ENCODE results near the gene PASK. TPM values are rescaled to one million over a fixed set of nuclear protein-coding genes. Genes with fewer than 3 reads are reported as not detected.

Gene PASK
- polyA plus RNA-seq, 1 experiment, result 2.0 TPM

DNA sequence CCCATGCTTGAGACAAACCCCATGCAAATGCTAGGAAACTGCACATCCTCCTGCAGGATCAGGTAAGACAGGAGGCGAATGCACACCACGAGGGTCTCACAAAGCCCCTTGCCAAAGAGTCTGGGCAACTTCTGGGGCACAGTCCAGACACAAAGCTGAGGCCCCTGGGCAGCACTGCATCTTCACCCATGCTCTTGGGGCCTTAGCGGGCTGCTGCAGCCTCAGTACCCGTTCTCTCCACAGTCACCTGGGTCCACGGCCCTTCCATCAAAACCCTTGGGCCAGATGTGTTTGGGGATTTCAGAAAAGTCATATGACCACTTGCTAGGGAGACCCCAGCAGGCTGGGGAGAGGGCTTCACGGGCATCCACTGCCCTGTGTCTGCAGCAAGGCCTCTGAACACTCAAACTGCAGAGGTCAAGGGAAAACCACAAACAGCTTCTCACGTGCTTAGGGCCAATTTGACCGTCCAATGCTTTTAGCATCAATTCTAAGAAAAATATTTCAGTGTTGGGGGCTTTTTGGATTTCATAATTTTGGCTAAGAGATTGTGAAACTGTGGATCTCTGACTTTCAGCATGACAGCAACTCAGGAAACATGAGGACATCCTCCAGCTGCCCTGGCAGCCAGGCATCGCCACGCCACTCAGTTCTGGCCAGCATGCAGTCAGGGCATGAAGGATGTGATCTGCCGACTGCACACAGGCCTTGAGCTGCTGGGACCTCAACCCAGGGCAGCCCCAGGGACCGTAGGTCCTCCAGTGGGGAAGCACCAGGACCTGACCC, 20.0 kb downstream of the PASK start:
- H3K27ac ChIP-seq (ENCODE audit: low read depth, low read length), result no peak overlapping the region
- ChIA-PET CTCF (interaction anchor here (1.1 kb wide), 1 partner anchor 51 kb away, joined by 5 read pairs; no protein-coding TSS in a partner anchor), POLR2A (no interaction called here)
- DNase-seq (ENCODE audit: low read depth, low spot score), result no peak
- TF ChIP-seq, protein P1, sequence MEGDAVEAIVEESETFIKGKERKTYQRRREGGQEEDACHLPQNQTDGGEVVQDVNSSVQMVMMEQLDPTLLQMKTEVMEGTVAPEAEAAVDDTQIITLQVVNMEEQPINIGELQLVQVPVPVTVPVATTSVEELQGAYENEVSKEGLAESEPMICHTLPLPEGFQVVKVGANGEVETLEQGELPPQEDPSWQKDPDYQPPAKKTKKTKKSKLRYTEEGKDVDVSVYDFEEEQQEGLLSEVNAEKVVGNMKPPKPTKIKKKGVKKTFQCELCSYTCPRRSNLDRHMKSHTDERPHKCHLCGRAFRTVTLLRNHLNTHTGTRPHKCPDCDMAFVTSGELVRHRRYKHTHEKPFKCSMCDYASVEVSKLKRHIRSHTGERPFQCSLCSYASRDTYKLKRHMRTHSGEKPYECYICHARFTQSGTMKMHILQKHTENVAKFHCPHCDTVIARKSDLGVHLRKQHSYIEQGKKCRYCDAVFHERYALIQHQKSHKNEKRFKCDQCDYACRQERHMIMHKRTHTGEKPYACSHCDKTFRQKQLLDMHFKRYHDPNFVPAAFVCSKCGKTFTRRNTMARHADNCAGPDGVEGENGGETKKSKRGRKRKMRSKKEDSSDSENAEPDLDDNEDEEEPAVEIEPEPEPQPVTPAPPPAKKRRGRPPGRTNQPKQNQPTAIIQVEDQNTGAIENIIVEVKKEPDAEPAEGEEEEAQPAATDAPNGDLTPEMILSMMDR (IDR thresholded peaks at IDR 0.05; ENCODE audit: low read depth, low read length), result no peak
- no peaks in the 10 kb centered on the region; the same call in 1 of the 2 replicates for H3K9me3 ChIP-seq (ENCODE audit: control insufficient read depth, insufficient read depth, low read length)
- H3K4me3 ChIP-seq (ENCODE audit: low read depth, low read length), result no peak overlapping the region
- H3K27me3 ChIP-seq (ENCODE audit: control insufficient read depth, insufficient read depth, low read length), result no peaks in the 10 kb centered on the region

DNA sequence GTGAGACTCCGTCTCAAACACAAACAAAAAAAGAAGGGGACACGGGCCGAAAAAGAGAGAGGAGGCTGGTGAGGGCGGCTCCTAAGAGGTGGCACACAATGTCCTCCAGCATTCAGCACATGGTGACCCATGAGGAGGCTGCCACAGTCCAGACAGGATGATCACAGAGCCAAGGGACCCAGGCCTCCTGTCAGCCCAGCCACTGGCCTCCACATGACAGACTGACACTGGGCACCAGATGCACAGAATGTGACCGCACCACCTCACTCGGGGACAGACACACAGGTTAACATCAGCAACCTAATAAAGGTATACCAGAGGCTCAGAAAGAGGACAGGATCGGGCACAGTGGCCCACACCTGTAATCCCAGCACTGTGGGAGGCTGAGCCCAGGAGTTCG, 21.0 kb downstream of the PASK start:
- POLR2A ChIA-PET, result no interaction called here
- TF ChIP-seq, protein P1 (IDR thresholded peaks at IDR 0.05; ENCODE audit: low read depth, low read length), result no peak
- CTCF ChIA-PET, result no interaction called here
- H3K4me3 ChIP-seq (ENCODE audit: low read depth, low read length), result no peak overlapping the region
- H3K27me3 ChIP-seq (ENCODE audit: control insufficient read depth, insufficient read depth, low read length), result no peaks in the 10 kb centered on the region
- no peak overlapping the region for H3K27ac ChIP-seq (ENCODE audit: low read depth, low read length)
- no peaks in the 10 kb centered on the region; the same call in 1 of the 2 replicates for H3K9me3 ChIP-seq (ENCODE audit: control insufficient read depth, insufficient read depth, low read length)
- no peak for DNase-seq (ENCODE audit: low read depth, low spot score)

DNA sequence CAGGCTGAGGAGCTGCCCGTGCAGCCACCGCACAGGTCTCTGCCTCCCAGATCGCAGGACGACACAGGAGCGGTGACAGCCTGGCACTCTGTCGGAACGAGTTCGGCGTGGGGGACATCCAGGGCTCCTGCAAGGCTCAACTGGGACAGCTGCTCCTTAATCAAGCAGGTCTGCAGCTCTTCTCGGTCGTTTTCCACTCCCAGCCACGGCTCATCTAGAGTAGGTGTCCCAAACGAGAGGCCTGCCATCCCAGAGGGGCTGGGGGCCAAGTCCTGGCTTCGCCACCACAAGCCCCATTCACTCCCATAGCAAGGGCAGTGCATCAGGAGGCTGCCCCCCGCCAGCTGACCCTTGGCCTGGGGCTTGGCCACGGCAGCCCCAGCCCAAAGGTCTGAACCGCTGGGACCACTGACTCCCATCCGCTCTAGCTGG, 22.5 kb downstream of the PASK start:
- ChIA-PET POLR2A (no interaction called here), CTCF (no interaction called here)
- Histone ChIP-seq H3K9me3 (ENCODE audit: control insufficient read depth, insufficient read depth, low read length) (no peaks in the 10 kb centered on the region; the same call in 1 of the 2 replicates), H3K4me3 (ENCODE audit: low read depth, low read length) (no peak overlapping the region), H3K27me3 (ENCODE audit: control insufficient read depth, insufficient read depth, low read length) (no peaks in the 10 kb centered on the region), H3K27ac (ENCODE audit: low read depth, low read length) (no peak overlapping the region)
- TF ChIP-seq, protein P1 (IDR thresholded peaks at IDR 0.05; ENCODE audit: low read depth, low read length), result no peak
- no peak for DNase-seq (ENCODE audit: low read depth, low spot score)

DNA sequence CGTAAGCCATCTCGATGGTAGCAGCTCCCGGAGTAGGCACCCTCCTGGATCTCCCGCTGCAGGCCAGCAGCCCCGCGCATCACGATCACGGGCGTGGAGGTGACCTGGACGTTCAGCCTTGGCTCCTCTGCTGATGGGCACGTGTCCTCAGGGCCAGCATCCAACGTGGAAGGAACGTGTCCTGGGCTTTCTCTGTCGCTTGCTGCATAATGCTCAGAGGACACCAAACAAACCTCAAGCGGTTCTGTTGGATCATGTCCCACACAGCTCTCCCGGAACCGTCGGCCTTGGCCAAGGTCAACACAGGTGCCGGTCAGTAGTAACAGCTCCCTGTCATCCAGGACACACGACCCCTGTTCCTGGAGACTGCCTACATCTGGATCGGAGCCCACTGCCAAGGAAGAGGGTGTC, 23.1 kb downstream of the PASK start:
- Histone ChIP-seq H3K4me3 (ENCODE audit: low read depth, low read length) (no peak overlapping the region), H3K27me3 (ENCODE audit: control insufficient read depth, insufficient read depth, low read length) (no peaks in the 10 kb centered on the region), H3K27ac (ENCODE audit: low read depth, low read length) (no peak overlapping the region), H3K9me3 (ENCODE audit: control insufficient read depth, insufficient read depth, low read length) (no peaks in the 10 kb centered on the region; the same call in 1 of the 2 replicates)
- no peak for DNase-seq (ENCODE audit: low read depth, low spot score)
- TF ChIP-seq, protein P1 (IDR thresholded peaks at IDR 0.05; ENCODE audit: low read depth, low read length), result no peak
- ChIA-PET POLR2A (no interaction called here), CTCF (no interaction called here)

DNA sequence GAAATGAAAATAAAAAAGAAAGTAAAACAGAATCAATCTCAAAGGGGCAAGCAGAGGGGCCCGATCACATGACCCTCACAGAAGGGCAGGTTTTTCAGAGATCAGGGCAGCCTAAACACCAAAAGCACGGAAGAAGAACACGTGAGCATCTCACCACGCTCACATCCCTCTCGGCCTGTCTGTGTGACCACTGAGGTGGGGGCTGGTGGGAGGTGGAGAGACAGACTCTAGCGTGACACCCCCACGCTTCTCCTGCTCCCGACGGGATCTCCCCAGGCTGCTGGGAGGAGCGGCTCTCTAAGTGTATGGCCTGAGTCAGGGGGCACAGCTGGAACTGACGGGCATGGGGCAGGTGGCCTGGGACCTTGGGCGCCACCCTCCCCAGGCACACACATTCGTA, 23.6 kb downstream of the PASK start:
- POLR2A ChIA-PET, result no interaction called here
- TF ChIP-seq, protein P1 (IDR thresholded peaks at IDR 0.05; ENCODE audit: low read depth, low read length), result no peak

More for the DNA sequence above, 23.6 kb downstream of the PASK start:
- Histone ChIP-seq H3K27ac (ENCODE audit: low read depth, low read length) (no peak overlapping the region), H3K9me3 (ENCODE audit: control insufficient read depth, insufficient read depth, low read length) (no peaks in the 10 kb centered on the region; the same call in 1 of the 2 replicates), H3K4me3 (ENCODE audit: low read depth, low read length) (no peak overlapping the region), H3K27me3 (ENCODE audit: control insufficient read depth, insufficient read depth, low read length) (no peaks in the 10 kb centered on the region)
- DNase-seq (ENCODE audit: low read depth, low spot score), result no peak
- CTCF ChIA-PET, result no interaction called here
